Duodenal mucosa (tissue), 2 donors: Measurements from ENCODE around the gene NDUFS6.
"Not testable (repeated sequence)": the region's sequence is repeated elsewhere in the genome, so short reads cannot be mapped to it uniquely, and the experiment has no call there.

Experiments used
- H3K27ac ChIP-seq: one replicate; pipeline ENCODE4 v1.7.0; 2013; ENCODE audit warnings: low read depth, low read length
- H3K27me3 ChIP-seq, 2 donors: one replicate each; pipeline ENCODE4 v1.7.0; 2013; ENCODE audit warnings: low read length in 2 of 2, control low read depth in 1 of 2; ENCODE audit not compliant: insufficient read depth in 2 of 2, control insufficient read depth in 1 of 2
- H3K36me3 ChIP-seq, 2 donors: one replicate each; pipeline ENCODE4 v1.7.0; 2013; ENCODE audit warnings: low read length in 2 of 2, control low read depth in 1 of 2; ENCODE audit not compliant: insufficient read depth in 2 of 2, control insufficient read depth in 1 of 2
- H3K4me1 ChIP-seq, 2 donors: one replicate each; pipeline ENCODE4 v1.7.0; 2013; ENCODE audit warnings: low read length in 2 of 2, control low read depth in 1 of 2; ENCODE audit not compliant: insufficient read depth in 2 of 2, control insufficient read depth in 1 of 2
- H3K4me3 ChIP-seq, 2 donors: one replicate each; pipeline ENCODE4 v1.7.0; 2013; ENCODE audit warnings: low read length in 2 of 2, low read depth in 1 of 2
- H3K9ac ChIP-seq, 2 donors: one replicate each; pipeline ENCODE4 v1.7.0; 2013; ENCODE audit warnings: low read length in 2 of 2, low read depth in 1 of 2
- H3K9me3 ChIP-seq, 2 donors: one replicate each; pipeline ENCODE4 v1.7.0; 2013; ENCODE audit warnings: low read length in 2 of 2, control low read depth in 1 of 2; ENCODE audit not compliant: control insufficient read depth in 1 of 2

The NDUFS6 gene

DNA sequence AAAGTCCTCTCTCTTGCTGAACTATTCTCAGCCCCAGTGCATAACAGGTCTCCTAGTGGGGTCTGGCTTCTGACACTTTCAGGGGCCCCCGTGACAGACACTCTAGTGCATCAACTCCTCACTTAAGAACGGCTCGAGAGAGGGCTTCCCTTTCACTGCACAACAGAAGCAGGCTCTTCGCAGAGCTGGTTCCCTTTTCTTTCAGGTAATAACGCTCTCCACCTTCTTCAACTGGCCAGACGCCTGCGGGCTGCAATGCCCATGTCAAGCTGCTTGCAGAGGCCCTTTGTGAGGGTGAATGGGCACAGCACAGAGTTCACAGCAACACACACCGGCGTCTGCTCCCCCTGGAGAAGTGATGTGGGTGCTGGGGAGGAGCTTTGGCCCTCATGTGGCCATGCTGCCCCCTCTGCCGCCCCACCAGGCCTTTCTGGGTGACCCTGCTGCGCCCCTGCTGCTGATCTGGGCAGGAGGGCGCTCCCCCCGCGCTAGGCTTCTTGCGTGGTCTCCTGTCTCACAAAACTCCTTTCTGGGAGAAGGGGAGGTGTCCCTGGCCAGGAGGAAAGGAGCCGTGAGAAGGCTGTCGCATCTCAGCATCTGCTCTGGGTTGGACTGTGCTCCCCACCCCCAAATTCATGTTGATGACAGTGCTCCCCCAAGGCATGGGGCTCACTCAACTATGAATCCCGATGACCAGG, 4.0 kb upstream of the NDUFS6 start:
- H3K9ac ChIP-seq, result no peak overlapping the region
- H3K27ac ChIP-seq, result no peak overlapping the region
- H3K4me1 ChIP-seq, result peaks cover 19 to 47% of the 10 kb centered on the region in 2 donors
- H3K9me3 ChIP-seq, result no peaks in the 10 kb centered on the region
- H3K4me3 ChIP-seq, result no peak overlapping the region
- H3K27me3 ChIP-seq, result no peaks in the 10 kb centered on the region
- peaks cover 0 to 22% of the 10 kb centered on the region in 2 donors for H3K36me3 ChIP-seq

DNA sequence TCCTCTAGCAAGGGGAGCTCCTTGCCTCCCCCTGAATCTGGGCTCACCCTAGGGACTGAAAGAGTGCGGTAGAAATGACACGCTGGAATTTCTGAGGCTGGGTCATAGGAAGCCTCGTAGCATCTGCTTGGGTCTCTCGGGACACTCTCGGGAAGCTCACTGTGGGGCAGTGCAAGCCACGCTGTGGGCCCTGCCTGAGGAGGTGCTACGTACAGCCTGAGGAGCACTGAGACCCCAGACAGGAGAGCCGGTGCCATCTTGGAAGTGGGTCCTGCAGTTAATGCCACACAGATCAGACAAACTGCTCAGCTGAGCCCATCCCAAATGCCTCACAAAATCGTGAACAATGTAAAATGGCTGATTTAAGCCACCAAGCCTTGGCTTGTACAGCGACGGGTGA, 3.4 kb upstream of the NDUFS6 start:
- peaks cover 23 to 47% of the 10 kb centered on the region in 2 donors for H3K4me1 ChIP-seq
- H3K9ac ChIP-seq, result no peak overlapping the region
- H3K27me3 ChIP-seq, result no peaks in the 10 kb centered on the region
- H3K4me3 ChIP-seq, result no peak overlapping the region
- no peak overlapping the region for H3K27ac ChIP-seq
- H3K9me3 ChIP-seq, result no peaks in the 10 kb centered on the region
- peaks cover 0 to 25% of the 10 kb centered on the region in 2 donors for H3K36me3 ChIP-seq

DNA sequence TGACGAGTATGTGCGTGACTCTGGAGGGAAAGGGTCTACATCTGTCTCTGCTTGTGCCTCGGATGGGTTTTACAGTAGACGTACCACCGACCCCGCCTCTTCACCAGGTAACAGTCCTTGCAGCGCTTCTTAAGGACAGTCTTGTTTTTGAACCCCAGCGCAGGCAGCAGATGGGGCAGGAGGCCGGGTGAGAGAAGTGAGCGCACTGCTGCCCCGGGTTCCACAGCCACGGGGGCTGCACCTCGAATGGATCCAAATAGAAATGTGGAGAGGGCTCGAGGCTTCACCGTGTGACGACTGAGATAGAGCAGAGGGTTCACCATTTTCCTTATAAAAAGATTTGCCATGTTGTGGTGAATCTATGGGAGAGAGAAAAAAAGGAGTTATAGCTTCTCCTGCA, 2.6 kb upstream of the NDUFS6 start:
- H3K27ac ChIP-seq, H3K9me3 ChIP-seq, H3K27me3 ChIP-seq: not testable (repeated sequence)
- Histone ChIP-seq H3K9ac (peak overlapping the region; percentile 63 to 77), H3K4me1 (peaks cover 23 to 41% of the 10 kb centered on the region in 2 donors), H3K36me3 (peaks cover 3 to 31% of the 10 kb centered on the region in 2 donors), H3K4me3 (peak overlapping the region; percentile 79 to 95)

DNA sequence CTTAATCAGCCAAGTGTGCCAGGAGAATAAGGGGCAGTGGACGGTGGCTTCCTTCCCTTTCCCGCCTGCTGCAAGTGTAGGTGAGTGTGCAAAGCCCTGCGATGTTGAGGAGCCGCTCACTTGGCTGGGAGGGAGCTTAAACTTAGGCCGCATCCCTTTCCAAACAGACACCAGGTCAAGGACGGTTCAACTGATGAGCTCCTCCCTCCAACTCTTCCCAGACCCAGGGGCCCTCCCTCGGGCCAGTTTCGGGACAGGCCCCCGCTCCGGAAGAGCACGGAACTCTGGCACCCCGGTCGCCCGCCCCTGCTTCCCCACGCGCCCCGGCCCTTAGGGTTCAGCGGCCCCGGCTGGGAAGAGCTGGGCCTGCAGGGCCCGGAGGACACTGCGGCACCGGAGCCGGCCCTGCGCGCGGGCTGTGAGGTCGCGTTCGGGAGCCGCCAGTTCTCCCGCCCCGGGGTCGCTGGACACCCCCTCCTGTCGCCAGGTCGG, 2.1 kb upstream of the NDUFS6 start:
- H3K4me3 ChIP-seq, result peak overlapping the region; percentile 79 to 95
- H3K4me1 ChIP-seq, result peaks cover 20 to 36% of the 10 kb centered on the region in 2 donors
- peak overlapping the region; percentile 63 to 77 for H3K9ac ChIP-seq
- no peaks in the 10 kb centered on the region for H3K27me3 ChIP-seq
- H3K27ac ChIP-seq, result no peak overlapping the region
- no peaks in the 10 kb centered on the region for H3K9me3 ChIP-seq
- peaks cover 8 to 37% of the 10 kb centered on the region in 2 donors for H3K36me3 ChIP-seq

DNA sequence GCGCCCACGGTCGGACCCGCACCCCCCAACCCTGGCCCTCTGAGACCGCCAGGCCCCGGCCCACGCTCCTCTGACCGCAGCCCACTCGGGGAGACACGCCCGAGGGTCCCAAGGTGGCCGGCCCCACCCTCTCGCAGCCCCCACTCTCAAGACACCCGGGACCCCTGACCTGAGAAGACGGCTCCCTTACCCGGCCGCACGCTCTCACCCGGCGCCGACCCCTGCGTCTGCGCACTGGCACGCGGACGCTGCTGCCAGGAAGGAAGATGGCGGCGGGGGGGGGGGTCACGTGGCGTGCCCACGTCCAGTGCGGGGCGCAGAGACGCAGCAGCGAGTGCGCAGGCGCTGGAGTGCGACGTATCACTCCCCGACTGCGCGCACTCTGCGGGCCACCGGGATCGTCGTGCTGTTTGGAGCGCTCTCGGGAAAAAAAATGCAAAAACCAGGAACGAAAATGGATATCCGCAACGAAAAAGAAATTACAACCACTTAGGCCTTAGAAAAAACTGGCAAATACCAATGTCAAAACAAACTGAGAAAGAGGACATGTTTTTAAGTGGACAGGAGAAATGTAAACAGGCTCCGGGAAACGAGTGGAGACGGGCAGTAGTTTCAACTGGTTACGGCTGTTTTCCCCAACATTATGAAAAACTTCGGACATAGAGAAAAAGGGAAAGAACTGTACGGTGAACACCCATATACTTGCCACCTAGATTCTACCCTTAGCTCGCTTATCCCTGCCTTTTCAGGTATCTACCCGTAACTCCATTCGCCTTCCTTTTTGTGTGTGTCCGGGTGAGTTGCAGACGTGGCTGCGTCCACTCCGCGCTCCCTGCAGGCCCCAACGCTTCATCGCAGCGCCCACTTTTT, 1.4 kb upstream of the NDUFS6 start, which contains the start of gene MRPL36:
Gene MRPL36 (minus strand): TSS at position 236 of the 870 bp plus-strand sequence. CDS start 902 bp downstream, outside the sequence.
- Histone ChIP-seq H3K27ac (peak within 1 kb of the TSS; percentile 73), H3K4me1 (peaks cover 19 to 30% of the 10 kb centered on the region in 2 donors), H3K9me3 (no peaks in the 10 kb centered on the region), H3K9ac (peak within 1 kb of the TSS; percentile 90 to 92), H3K4me3 (peak within 1 kb of the TSS; percentile 79 to 95), H3K27me3 (no peaks in the 10 kb centered on the region), H3K36me3 (peaks cover 11 to 43% of the 10 kb centered on the region in 2 donors)

DNA sequence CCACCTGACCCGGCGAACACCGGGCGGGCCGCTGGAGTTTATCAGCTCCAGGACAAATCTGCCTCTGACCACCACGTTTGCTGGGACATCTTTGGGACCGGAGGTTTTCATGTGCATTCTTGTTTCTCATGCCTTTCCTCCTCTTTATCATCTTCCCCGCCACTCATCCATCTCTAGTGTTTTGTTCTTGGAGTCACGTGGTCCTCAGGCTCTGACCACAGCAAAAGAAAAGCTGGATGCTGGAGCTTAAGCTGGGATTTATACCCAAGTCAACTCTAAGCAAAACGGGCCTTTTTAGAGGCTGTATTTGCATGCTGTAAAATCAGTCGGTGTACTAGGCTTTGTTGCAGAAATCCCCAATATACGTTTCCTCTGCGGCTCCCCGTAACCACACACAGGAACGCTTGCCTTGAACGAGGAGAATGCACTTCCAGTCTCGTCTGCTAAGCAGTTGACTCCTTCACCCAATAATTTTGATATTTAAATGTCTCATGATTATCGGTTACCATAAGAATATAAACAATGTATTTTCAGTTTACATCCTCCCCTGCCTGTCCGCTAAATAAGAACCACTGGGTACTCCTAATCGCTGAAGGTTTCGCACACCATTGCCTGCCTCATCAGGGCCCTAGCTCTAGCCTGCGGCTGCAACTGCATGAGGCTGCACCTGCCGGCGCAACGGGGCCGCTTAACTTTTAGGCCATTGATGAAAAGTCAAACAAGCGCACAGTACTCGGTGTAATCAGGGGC, 560 bp upstream of the NDUFS6 start:
- Histone ChIP-seq H3K9me3 (no peaks in the 10 kb centered on the region), H3K4me1 (peaks cover 19 to 30% of the 10 kb centered on the region in 2 donors), H3K27ac (peak overlapping the region; percentile 73), H3K27me3 (no peaks in the 10 kb centered on the region), H3K9ac (peak overlapping the region; percentile 90 to 92), H3K4me3 (peak overlapping the region; percentile 79 to 95), H3K36me3 (peaks cover 18 to 51% of the 10 kb centered on the region in 2 donors)

DNA sequence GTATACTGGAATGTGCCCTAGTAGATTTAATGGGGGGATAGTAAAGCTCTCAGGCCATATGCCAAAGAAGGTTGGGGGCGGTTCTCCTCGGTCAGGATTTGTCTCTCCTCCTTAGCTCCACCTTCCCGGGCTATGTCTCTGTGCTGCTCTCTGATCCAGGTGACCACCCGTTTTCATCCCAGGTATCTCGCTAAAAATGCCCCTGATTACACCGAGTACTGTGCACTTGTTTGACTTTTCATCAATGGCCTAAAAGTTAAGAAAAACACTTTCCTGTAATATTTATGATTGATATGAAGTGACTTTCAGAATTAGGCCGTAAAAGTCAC, 724 bp downstream of the NDUFS6 start:
- Histone ChIP-seq H3K27me3 (no peaks in the 10 kb centered on the region), H3K4me1 (peaks cover 19 to 30% of the 10 kb centered on the region in 2 donors), H3K9me3 (no peaks in the 10 kb centered on the region), H3K36me3 (peaks cover 29 to 56% of the 10 kb centered on the region in 2 donors), H3K9ac (peak overlapping the region; percentile 90 to 92), H3K27ac (no peak overlapping the region), H3K4me3 (peak overlapping the region; percentile 79 to 95)

DNA sequence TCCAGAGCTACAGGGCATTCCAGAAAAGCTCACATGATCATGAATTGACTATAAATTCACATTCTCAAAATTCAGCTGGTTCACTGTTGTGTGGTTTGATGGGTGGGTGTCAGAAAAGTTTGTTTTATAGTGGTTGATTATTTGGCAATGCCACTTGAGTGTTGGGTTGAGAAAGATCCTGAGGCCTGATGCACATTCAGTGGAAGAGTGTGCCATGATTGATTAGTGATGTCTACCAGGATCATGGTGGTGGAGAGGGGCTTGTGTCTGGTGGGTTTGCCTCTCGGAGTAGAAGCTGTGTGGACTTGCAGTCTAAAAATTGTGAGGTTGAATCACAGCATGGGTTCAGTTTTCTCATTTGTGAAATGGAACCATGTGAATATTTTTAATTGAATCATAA, 2.0 kb downstream of the NDUFS6 start:
- Histone ChIP-seq H3K4me3 (no peak overlapping the region), H3K9me3 (no peaks in the 10 kb centered on the region), H3K9ac (no peak overlapping the region), H3K4me1 (peaks cover 19 to 25% of the 10 kb centered on the region in 2 donors), H3K27ac (no peak overlapping the region), H3K36me3 (peaks cover 40 to 55% of the 10 kb centered on the region in 2 donors), H3K27me3 (no peaks in the 10 kb centered on the region)

DNA sequence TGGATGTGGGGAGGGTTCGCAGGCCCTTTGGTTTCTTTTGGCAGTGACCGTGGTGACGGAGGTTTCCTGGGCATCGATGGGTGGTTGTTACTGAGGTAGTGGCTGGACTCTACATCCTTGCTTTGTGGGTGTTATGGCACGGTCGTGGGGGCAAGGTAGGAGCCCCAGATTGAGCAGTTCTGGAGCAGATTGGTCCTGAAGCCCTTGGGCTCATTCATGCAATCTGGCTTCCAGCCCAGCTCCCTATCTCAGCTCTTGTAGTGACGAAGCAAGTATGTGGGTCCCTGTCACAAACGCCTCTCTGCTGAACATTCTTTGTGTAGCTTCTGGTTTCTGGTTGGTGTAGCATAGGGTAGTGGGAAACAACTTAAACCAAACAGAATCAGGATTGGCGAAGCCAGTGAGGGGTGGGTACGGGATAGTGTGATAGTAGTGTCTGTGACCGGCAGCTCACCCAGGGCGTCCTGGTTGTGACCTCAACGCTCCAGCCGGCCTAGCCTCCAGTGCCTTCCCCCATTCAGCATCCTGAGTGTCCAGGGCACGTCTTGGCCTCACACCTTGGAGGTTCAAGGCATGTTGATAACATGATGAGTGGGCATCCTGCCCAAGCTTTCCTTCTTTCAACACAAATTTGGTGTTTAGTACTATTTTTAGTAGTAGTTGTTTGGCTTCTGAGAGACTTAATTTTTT, 2.9 kb downstream of the NDUFS6 start:
- Histone ChIP-seq H3K27ac (no peak overlapping the region), H3K9ac (no peak overlapping the region), H3K27me3 (no peaks in the 10 kb centered on the region), H3K4me3 (no peak overlapping the region), H3K36me3 (peaks cover 43 to 56% of the 10 kb centered on the region in 2 donors), H3K9me3 (no peaks in the 10 kb centered on the region), H3K4me1 (peaks cover 13 to 18% of the 10 kb centered on the region in 2 donors)
